GM23248 (cell line): ENCODE measurements around the gene BFAR. TPM values are rescaled to one million over a fixed set of nuclear protein-coding genes. Genes with fewer than 3 reads are reported as not detected.

Source experiments
- DNase-seq: peaks from one replicate; pipeline ENCODE4 v3.0.0-alpha.2; 2015
- H2AFZ ChIP-seq: fragments of 200-600 bp; sonication (generic); 2 replicates; pipeline ENCODE4 v1.6.1; 2016; ENCODE audit warnings: antibody characterized with exemption
- H3F3A ChIP-seq: fragments of 200-600 bp; sonication (generic); 2 replicates; pipeline ENCODE4 v1.6.1; 2016; ENCODE audit warnings: mild to moderate bottlenecking, antibody characterized with exemption, mixed run types; ENCODE audit not compliant: insufficient read depth
- H3K27ac ChIP-seq: fragments of 200-600 bp; sonication (generic); 2 replicates; pipeline ENCODE4 v1.5.1; 2016; ENCODE audit warnings: mild to moderate bottlenecking
- H3K27me3 ChIP-seq: fragments of 200-600 bp; sonication (generic); replicated peaks from 2 replicates; pipeline ENCODE4 v1.6.1; 2016; ENCODE audit warnings: mild to moderate bottlenecking; ENCODE audit not compliant: insufficient read depth
- H3K36me3 ChIP-seq: fragments of 200-600 bp; sonication (generic); 2 replicates; pipeline ENCODE4 v1.6.1; 2016; ENCODE audit warnings: low read depth, mild to moderate bottlenecking
- H3K4me1 ChIP-seq: fragments of 200-600 bp; sonication (generic); 2 replicates; pipeline ENCODE4 v1.6.1; 2016; ENCODE audit warnings: mild to moderate bottlenecking; ENCODE audit not compliant: insufficient read depth
- H3K4me2 ChIP-seq: fragments of 200-600 bp; sonication (generic); one replicate; pipeline ENCODE4 v1.6.1; 2016; ENCODE audit warnings: mild to moderate bottlenecking; ENCODE audit not compliant: unreplicated experiment
- H3K4me3 ChIP-seq: fragments of 200-600 bp; sonication (generic); 2 replicates; pipeline ENCODE4 v1.5.1; 2016; ENCODE audit warnings: mild to moderate bottlenecking
- H3K79me2 ChIP-seq: fragments of 200-600 bp; sonication (generic); 2 replicates; pipeline ENCODE4 v1.6.1; 2016; ENCODE audit warnings: mild to moderate bottlenecking; ENCODE audit not compliant: insufficient read depth
- H3K9ac ChIP-seq: fragments of 200-600 bp; sonication (generic); 2 replicates; pipeline ENCODE4 v1.6.1; 2016; ENCODE audit warnings: mild to moderate bottlenecking
- H3K9me2 ChIP-seq: fragments of 200-600 bp; sonication (generic); 2 replicates; pipeline ENCODE4 v1.6.1; 2016; ENCODE audit warnings: mixed run types, mild to moderate bottlenecking, moderate library complexity; ENCODE audit not compliant: insufficient read depth
- H3K9me3 ChIP-seq: fragments of 200-600 bp; sonication (generic); one replicate; pipeline ENCODE4 v1.6.1; 2017; ENCODE audit warnings: low read depth
- H4K20me1 ChIP-seq: fragments of 200-600 bp; sonication (generic); 2 replicates; pipeline ENCODE4 v1.6.0; 2016; ENCODE audit not compliant: insufficient read depth
- EZH2 ChIP-seq: fragments of 200-600 bp; sonication (generic); IDR thresholded peaks from 2 replicates; pipeline ENCODE4 v1.6.1; 2018; ENCODE audit warnings: antibody characterized with exemption, mild to moderate bottlenecking; ENCODE audit not compliant: insufficient read depth, poor library complexity, severe bottlenecking
- EZH2phosphoT487 ChIP-seq: fragments of 200-600 bp; sonication (generic); IDR thresholded peaks from 2 replicates; pipeline ENCODE4 v1.6.1; 2018; ENCODE audit warnings: antibody characterized with exemption, moderate library complexity, mild to moderate bottlenecking, low read depth; ENCODE audit not compliant: insufficient read depth
- WGBS, 2 experiments: methylation state at CpG; one replicate each; pipeline ENCODE4 v1.1.6; 2015 to 2017; ENCODE audit warnings: low lambda C conversion rate in 2 of 2, low coverage in 1 of 2; ENCODE audit errors: missing lambda C conversion rate in 2 of 2; 5-methylcytosine and 5-hydroxymethylcytosine counted together
- in situ Hi-C: fragments of 300-500 bp; cut with MboI; formaldehyde crosslinking; loops from 2 replicates; pipeline ENCODE4 v1.15.0; 2020
- polyA plus RNA-seq: library from polyadenylated mRNA; unstranded; fragments of >200 nt; fragmentation: Nextera tagmentation; extraction: Ambion mirVana; gene quantifications from 2 replicates; pipeline ENCODE4 v1.2.1, GENCODE V29; 2016
- total RNA-seq: library from RNA; depleted of rRNA; stranded (reverse); fragments of >200 nt; shearing (Covaris generic); gene quantifications from 2 replicates; pipeline ENCODE4 v1.2.3, GENCODE V29; 2014; rRNA removed

The BFAR gene
- 60.1 and 122 TPM in 2 replicates for total RNA-seq
- 43.3 and 51.0 TPM in 2 replicates for polyA plus RNA-seq

- Histone ChIP-seq H3K9me2 (no peaks in the 10 kb centered on the region), H3K4me2 (peak within 1 kb of the TSS; percentile 98), H3K27me3 (no peaks in the 10 kb centered on the region), H2AFZ (peak within 1 kb of the TSS; percentile 86), H3K9me3 (no peaks in the 10 kb centered on the region), H3K9ac (peak within 1 kb of the TSS; percentile 97), H4K20me1 (peaks cover 15% of the 10 kb centered on the region; the same call in 1 of the 2 replicates), H3K36me3 (no peaks in the 10 kb centered on the region; the same call in 1 of the 2 replicates), H3K79me2 (peaks cover 81% of the 10 kb centered on the region), H3K27ac (peak within 1 kb of the TSS; percentile 88), H3K4me3 (peak within 1 kb of the TSS; percentile 95), H3K4me1 (peaks cover 28% of the 10 kb centered on the region), H3F3A (peaks cover 4% of the 10 kb centered on the region; the same call in 1 of the 2 replicates)
- TF ChIP-seq EZH2: no peak
- TF ChIP-seq EZH2phosphoT487: no peak
- peak; percentile 97 for DNase-seq
- in situ Hi-C loops: no loop called here
- WGBS, 2 experiments: 0 to 1% methylated on average over 67 of the region's 69 CpGs
Observed at GRCh38 chr16:14632693-14633569, at the start of gene BFAR. Gene BFAR, plus strand, starts transcription at chr16:14632951. Its CDS starts 11,396 bp downstream, at chr16:14644347.

GRCh38 chr16:14585287-14585686 lies 47.5 kb upstream of the BFAR start:
- H3K4me1 ChIP-seq: no peaks in the 10 kb centered on the region
- no peaks in the 10 kb centered on the region for H3K27me3 ChIP-seq
- in situ Hi-C loops: no loop called here
- no peak overlapping the region for H3K4me3 ChIP-seq
- no peak for TF ChIP-seq EZH2
- TF ChIP-seq EZH2phosphoT487: no peak
- no peaks in the 10 kb centered on the region for H3K79me2 ChIP-seq
- H3K27ac ChIP-seq: no peak overlapping the region
- H3K9me2 ChIP-seq: no peaks in the 10 kb centered on the region
- DNase-seq: no peak
- H4K20me1 ChIP-seq: no peaks in the 10 kb centered on the region
- H2AFZ ChIP-seq: no peak overlapping the region
- no peak overlapping the region for H3K9ac ChIP-seq
- no peaks in the 10 kb centered on the region for H3K9me3 ChIP-seq
- no peaks in the 10 kb centered on the region for H3F3A ChIP-seq
- peaks cover 47% of the 10 kb centered on the region for H3K36me3 ChIP-seq
- H3K4me2 ChIP-seq: no peak overlapping the region
- 96% methylated on average over 3 of the region's 3 CpGs for WGBS, 2 experiments

- H3K9ac ChIP-seq: no peak overlapping the region
- H3K4me1 ChIP-seq: no peaks in the 10 kb centered on the region
- H3F3A ChIP-seq: no peaks in the 10 kb centered on the region
- peaks cover 35% of the 10 kb centered on the region for H3K36me3 ChIP-seq
- DNase-seq: peak; percentile 19
- H3K9me3 ChIP-seq: no peaks in the 10 kb centered on the region
- no peak overlapping the region for H3K27ac ChIP-seq
- TF ChIP-seq EZH2 (no peak), EZH2phosphoT487 (no peak)
- WGBS, 2 experiments: 50 to 55% methylated on average over 3 of the region's 3 CpGs
- in situ Hi-C loops: no loop called here
- no peaks in the 10 kb centered on the region for H3K27me3 ChIP-seq
- no peaks in the 10 kb centered on the region for H4K20me1 ChIP-seq
- H2AFZ ChIP-seq: no peak overlapping the region
- no peaks in the 10 kb centered on the region for H3K9me2 ChIP-seq
- H3K79me2 ChIP-seq: no peaks in the 10 kb centered on the region
- no peak overlapping the region for H3K4me2 ChIP-seq
- no peak overlapping the region for H3K4me3 ChIP-seq
Observed at GRCh38 chr16:14586637-14587305, 46.0 kb upstream of the BFAR start.

- H3K36me3 ChIP-seq: peaks cover 20% of the 10 kb centered on the region
- peak; percentile 54 for DNase-seq
- H3F3A ChIP-seq: no peaks in the 10 kb centered on the region; the same call in 1 of the 2 replicates
- H3K27ac ChIP-seq: no peak overlapping the region
- no peaks in the 10 kb centered on the region for H3K27me3 ChIP-seq
- TF ChIP-seq EZH2phosphoT487 (no peak), EZH2 (no peak)
- no peaks in the 10 kb centered on the region for H3K9me3 ChIP-seq
- H3K4me3 ChIP-seq: no peak overlapping the region
- H2AFZ ChIP-seq: no peak overlapping the region
- no peak overlapping the region for H3K9ac ChIP-seq
- no peaks in the 10 kb centered on the region for H3K79me2 ChIP-seq
- H3K4me1 ChIP-seq: no peaks in the 10 kb centered on the region
- in situ Hi-C loops: no loop called here
- H3K4me2 ChIP-seq: no peak overlapping the region
- 42 to 45% methylated on average over 2 of the region's 2 CpGs for WGBS, 2 experiments
- H4K20me1 ChIP-seq: no peaks in the 10 kb centered on the region
- no peaks in the 10 kb centered on the region for H3K9me2 ChIP-seq
Observed at GRCh38 chr16:14600164-14600563, 32.6 kb upstream of the BFAR start.
